RWPE1 (cell line): ENCODE measurements around the gene ZNF292.

ENCODE experiments used
- CTCF ChIA-PET: fragments of 350-600 bp; sonication (Branson Sonifier 250); formaldehyde crosslinking; extraction: SDS; loops from one replicate; lab custom pipeline; 2021; lab: Yijun Ruan, JAX
- POLR2A ChIA-PET: fragments of 400-600 bp; formaldehyde crosslinking; extraction: SDS; loops from one replicate; lab custom pipeline; 2020; ENCODE audit warnings: antibody characterized with exemption; ENCODE audit not compliant: low non-redundant PET; lab: Yijun Ruan, JAX
- DNase-seq: peaks from one replicate; pipeline ENCODE4 v3.0.0; 2012; ENCODE audit warnings: low spot score
- H3K27ac ChIP-seq: fragments of 450-650 bp; 2 replicates; pipeline ENCODE4 v1.5.1; 2017
- CTCF ChIP-seq: fragments of 450-650 bp; conservative IDR thresholded peaks from 2 replicates; pipeline ENCODE4 v1.5.1; 2017; ENCODE audit warnings: low read depth, mild to moderate bottlenecking

ZNF292 gene

GRCh38 chr6:87308970-87309369, 153.6 kb downstream of the ZNF292 start:
- TF ChIP-seq CTCF, result no peak
- CTCF ChIA-PET, result no interaction called here
- POLR2A ChIA-PET, result no interaction called here
- no peak overlapping the region for H3K27ac ChIP-seq
- DNase-seq, result no peak

- H3K27ac ChIP-seq, result no peak overlapping the region
- no peak for DNase-seq
- POLR2A ChIA-PET, result no interaction called here
- CTCF ChIA-PET, result interaction anchor here (0.6 kb wide), 1 partner anchor 995 kb away, joined by 6 read pairs; no protein-coding TSS in a partner anchor
- no peak for TF ChIP-seq CTCF
Observed at GRCh38 chr6:87312860-87313259, 157.5 kb downstream of the ZNF292 start.
